H1 (cell line): Measurements from ENCODE around the gene ZSCAN1. TPM values are rescaled to one million over a fixed set of nuclear protein-coding genes. Genes with fewer than 3 reads are reported as not detected.

Source experiments
- ATF2 ChIP-seq: IDR thresholded peaks from 2 replicates; pipeline ENCODE4 v1.6.1; 2012; ENCODE audit warnings: low read length, inconsistent platforms
- BCL11A ChIP-seq, 2 experiments: IDR thresholded peaks; one replicate each; pipeline ENCODE4 v1.6.1; 2011; ENCODE audit warnings: low read depth in 2 of 2, low read length in 2 of 2, mild to moderate bottlenecking in 2 of 2
- NRF1 ChIP-seq: IDR thresholded peaks from 2 replicates; pipeline ENCODE4 v1.6.1; 2011; ENCODE audit warnings: mild to moderate bottlenecking, low read depth, low read length, improper control_type of control experiment
- RAD21 ChIP-seq, 2 experiments: IDR thresholded peaks in 1 of 2; conservative IDR thresholded peaks in 1 of 2; 2 replicates each; pipeline ENCODE4 v1.6.1; 2011; ENCODE audit warnings: low read depth in 2 of 2, low read length in 2 of 2, improper control_type of control experiment in 1 of 2, inconsistent platforms in 1 of 2, mild to moderate bottlenecking in 1 of 2, moderate library complexity in 1 of 2
- SIN3A ChIP-seq, 2 experiments: IDR thresholded peaks in 1 of 2; conservative IDR thresholded peaks in 1 of 2; 2 replicates each; pipeline ENCODE4 v1.6.1; 2011 to 2012; ENCODE audit warnings: low read length in 2 of 2, improper control_type of control experiment in 1 of 2, low read depth in 1 of 2, mild to moderate bottlenecking in 1 of 2
- SIRT6 ChIP-seq: IDR thresholded peaks from one replicate; pipeline ENCODE4 v1.7.1; 2012; ENCODE audit warnings: low read length, inconsistent platforms
- USF2 ChIP-seq: IDR thresholded peaks from 2 replicates; pipeline ENCODE4 v1.6.1; 2011; ENCODE audit warnings: low read length, improper control_type of control experiment
- polyA plus RNA-seq, 7 experiments: library from polyadenylated mRNA; depleted of rRNA in 3 of 7; stranded (reverse) in 5 of 7; unstranded in 2 of 7; fragments of >200 nt in 5 of 7; fragments of 200-250 nt in 2 of 7; gene quantifications; 1 replicate in 5 of 7; 2 replicates in 1 of 7; 4 replicates in 1 of 7; pipeline versions ENCODE4 v1.2.1 to v1.2.3, GENCODE V29; 2011 to 2013; ENCODE audit warnings: missing spikeins in 2 of 7, mixed read lengths in 2 of 7
- total RNA-seq: library from RNA; stranded (reverse); fragmentation: NEBNext Ultra II Directional; extraction: Animal tissue kit (Norgen Biotek cat#: 25700); gene quantifications from 2 replicates; pipeline ENCODE4 v1.2.1, GENCODE V29; 2021
- TF ChIP-seq, protein P1 (sequence below), 3 experiments: IDR thresholded peaks; 1 replicate in 2 of 3; 2 replicates in 1 of 3; pipeline versions ENCODE4 v1.5.1 to v1.6.1; 2011; ENCODE audit warnings: low read length in 3 of 3, mild to moderate bottlenecking in 3 of 3, inconsistent platforms in 2 of 3, low read depth in 1 of 3, moderate library complexity in 1 of 3; ENCODE audit not compliant: insufficient read depth in 1 of 3; ENCODE audit errors: control extremely low read depth in 1 of 3

ZSCAN1 gene
- total and polyA plus RNA-seq, 2 of the 8 experiments (the other 6 are each of a cell fraction or from before 2014, with no cell fraction given), result 1.2 to 4.3 TPM

DNA sequence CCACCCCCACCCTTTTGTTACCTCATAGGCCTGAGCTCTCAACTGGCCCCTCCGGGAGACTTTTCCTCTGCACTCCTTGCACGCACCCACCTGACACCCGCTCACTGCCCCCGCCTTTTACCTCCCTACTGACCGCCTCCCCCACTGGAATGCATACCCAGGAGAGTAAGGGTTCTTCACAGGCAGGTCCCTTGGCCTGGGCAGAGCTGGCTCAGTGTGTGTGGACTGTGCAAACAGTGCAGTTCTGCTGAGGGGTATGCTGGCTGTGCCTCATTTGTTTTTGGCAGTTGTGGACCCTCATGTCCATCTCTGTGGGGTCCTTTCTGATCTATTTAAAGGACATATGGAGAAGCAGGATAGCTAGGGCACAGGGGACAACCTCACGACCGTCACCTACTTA lies 59.2 kb downstream of the ZSCAN1 start (continued):
- TF ChIP-seq USF2 (no peak), SIN3A (conservative IDR thresholded peaks at IDR 0.05 in 1 of 2, IDR thresholded peaks at IDR 0.05 in 1 of 2; ENCODE audit: low read depth in 1 of 2, low read length in 2 of 2) (no peak), NRF1 (no peak), ATF2 (no peak), SIRT6 (no peak), RAD21 (IDR thresholded peaks at IDR 0.05 in 1 of 2, conservative IDR thresholded peaks at IDR 0.05 in 1 of 2; ENCODE audit: low read depth in 2 of 2, low read length in 2 of 2) (no peak), BCL11A (IDR thresholded peaks at IDR 0.05; ENCODE audit: low read depth in 2 of 2, low read length in 2 of 2) (no peak)
- TF ChIP-seq, protein P1, sequence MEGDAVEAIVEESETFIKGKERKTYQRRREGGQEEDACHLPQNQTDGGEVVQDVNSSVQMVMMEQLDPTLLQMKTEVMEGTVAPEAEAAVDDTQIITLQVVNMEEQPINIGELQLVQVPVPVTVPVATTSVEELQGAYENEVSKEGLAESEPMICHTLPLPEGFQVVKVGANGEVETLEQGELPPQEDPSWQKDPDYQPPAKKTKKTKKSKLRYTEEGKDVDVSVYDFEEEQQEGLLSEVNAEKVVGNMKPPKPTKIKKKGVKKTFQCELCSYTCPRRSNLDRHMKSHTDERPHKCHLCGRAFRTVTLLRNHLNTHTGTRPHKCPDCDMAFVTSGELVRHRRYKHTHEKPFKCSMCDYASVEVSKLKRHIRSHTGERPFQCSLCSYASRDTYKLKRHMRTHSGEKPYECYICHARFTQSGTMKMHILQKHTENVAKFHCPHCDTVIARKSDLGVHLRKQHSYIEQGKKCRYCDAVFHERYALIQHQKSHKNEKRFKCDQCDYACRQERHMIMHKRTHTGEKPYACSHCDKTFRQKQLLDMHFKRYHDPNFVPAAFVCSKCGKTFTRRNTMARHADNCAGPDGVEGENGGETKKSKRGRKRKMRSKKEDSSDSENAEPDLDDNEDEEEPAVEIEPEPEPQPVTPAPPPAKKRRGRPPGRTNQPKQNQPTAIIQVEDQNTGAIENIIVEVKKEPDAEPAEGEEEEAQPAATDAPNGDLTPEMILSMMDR (IDR thresholded peaks at IDR 0.05; ENCODE audit: control extremely low read depth in 1 of 3, insufficient read depth in 1 of 3, low read depth in 1 of 3, low read length in 3 of 3), result no peak
- TF ChIP-seq, all 59 proteins: peak for 0
